ENCODE data around the gene FAM234A.
A peak's percentile ranks its signal among the peaks of the same experiment; 100 is the strongest.
"Not testable (repeated sequence)": the region's sequence is repeated elsewhere in the genome, so short reads cannot be mapped to it uniquely, and the experiment has no call there.

Gene FAM234A

GRCh38 chr16:194516-194915 is 40.1 kb upstream of the FAM234A start:
- FAIRE-seq: peak; percentile 48
- DNase-seq (ENCODE audit: insufficient read length, low spot score): no peak
- TF ChIP-seq SPI1 (IDR thresholded peaks at IDR 0.05; ENCODE audit: low read depth, low read length) (no peak), POLR2AphosphoS5 (IDR thresholded peaks at IDR 0.05; ENCODE audit: low read depth, low read length) (no peak), POLR2A (IDR thresholded peaks at IDR 0.05; ENCODE audit: low read depth, low read length) (no peak), TAF1 (IDR thresholded peaks at IDR 0.05; ENCODE audit: low read depth, low read length) (no peak), PAX5 (IDR thresholded peaks at IDR 0.05; ENCODE audit: insufficient read depth, low read length, severe bottlenecking) (no peak), POU2F2 (IDR thresholded peaks at IDR 0.05; ENCODE audit: low read depth, low read length) (no peak)

- DNase-seq (ENCODE audit: insufficient read length, low spot score): no peak
- no peak for FAIRE-seq
Observed at GRCh38 chr16:200388-200787, 34.2 kb upstream of the FAM234A start.

GRCh38 chr16:203246-203645 is 31.4 kb upstream of the FAM234A start:
- FAIRE-seq: no peak
- TF ChIP-seq PAX5 (IDR thresholded peaks at IDR 0.05; ENCODE audit: insufficient read depth, low read length, severe bottlenecking) (no peak), POU2F2 (IDR thresholded peaks at IDR 0.05; ENCODE audit: low read depth, low read length) (no peak), SPI1 (IDR thresholded peaks at IDR 0.05; ENCODE audit: low read depth, low read length) (no peak), TAF1 (IDR thresholded peaks at IDR 0.05; ENCODE audit: low read depth, low read length) (no peak), POLR2AphosphoS5 (IDR thresholded peaks at IDR 0.05; ENCODE audit: low read depth, low read length) (no peak), POLR2A (IDR thresholded peaks at IDR 0.05; ENCODE audit: low read depth, low read length) (no peak)
- DNase-seq (ENCODE audit: insufficient read length, low spot score): no peak

More at GRCh38 chr16:200388-200787, 34.2 kb upstream of the FAM234A start:
- TF ChIP-seq PAX5 (IDR thresholded peaks at IDR 0.05; ENCODE audit: insufficient read depth, low read length, severe bottlenecking) (no peak), POLR2A (IDR thresholded peaks at IDR 0.05; ENCODE audit: low read depth, low read length) (no peak), POU2F2 (IDR thresholded peaks at IDR 0.05; ENCODE audit: low read depth, low read length) (no peak), TAF1 (IDR thresholded peaks at IDR 0.05; ENCODE audit: low read depth, low read length) (no peak), POLR2AphosphoS5 (IDR thresholded peaks at IDR 0.05; ENCODE audit: low read depth, low read length) (no peak), SPI1 (IDR thresholded peaks at IDR 0.05; ENCODE audit: low read depth, low read length) (no peak)

- not testable (repeated sequence) for DNase-seq (ENCODE audit: insufficient read length, low spot score); FAIRE-seq
Observed at GRCh38 chr16:204046-204445, 30.6 kb upstream of the FAM234A start.

- not testable (repeated sequence) for FAIRE-seq; DNase-seq (ENCODE audit: insufficient read length, low spot score)
Observed at GRCh38 chr16:209359-209758, 25.3 kb upstream of the FAM234A start.

- DNase-seq (ENCODE audit: insufficient read length, low spot score); FAIRE-seq: not testable (repeated sequence)
Observed at GRCh38 chr16:211631-212180, 22.9 kb upstream of the FAM234A start.

GRCh38 chr16:212999-213398 is 21.6 kb upstream of the FAM234A start:
- no peak for TF ChIP-seq POLR2AphosphoS5 (IDR thresholded peaks at IDR 0.05; ENCODE audit: low read depth, low read length)
- no peak for DNase-seq (ENCODE audit: insufficient read length, low spot score)

GRCh38 chr16:220021-220420 is 14.6 kb upstream of the FAM234A start:
- FAIRE-seq (no peak), DNase-seq (ENCODE audit: insufficient read length, low spot score) (no peak)
- TF ChIP-seq PAX5 (IDR thresholded peaks at IDR 0.05; ENCODE audit: insufficient read depth, low read length, severe bottlenecking): no peak
- no peak for TF ChIP-seq POLR2AphosphoS5 (IDR thresholded peaks at IDR 0.05; ENCODE audit: low read depth, low read length)
- TF ChIP-seq TAF1 (IDR thresholded peaks at IDR 0.05; ENCODE audit: low read depth, low read length): no peak
- no peak for TF ChIP-seq POU2F2 (IDR thresholded peaks at IDR 0.05; ENCODE audit: low read depth, low read length)
- no peak for TF ChIP-seq POLR2A (IDR thresholded peaks at IDR 0.05; ENCODE audit: low read depth, low read length)
- TF ChIP-seq SPI1 (IDR thresholded peaks at IDR 0.05; ENCODE audit: low read depth, low read length): no peak

More at GRCh38 chr16:212999-213398, 21.6 kb upstream of the FAM234A start:
- no peak for FAIRE-seq

GRCh38 chr16:228151-228851 is 6.3 kb upstream of the FAM234A start:
- FAIRE-seq (peak; percentile 26), DNase-seq (ENCODE audit: insufficient read length, low spot score) (no peak)
- TF ChIP-seq TAF1 (IDR thresholded peaks at IDR 0.05; ENCODE audit: low read depth, low read length) (no peak), POLR2AphosphoS5 (IDR thresholded peaks at IDR 0.05; ENCODE audit: low read depth, low read length) (no peak), POLR2A (IDR thresholded peaks at IDR 0.05; ENCODE audit: low read depth, low read length) (no peak), PAX5 (IDR thresholded peaks at IDR 0.05; ENCODE audit: insufficient read depth, low read length, severe bottlenecking) (no peak), POU2F2 (IDR thresholded peaks at IDR 0.05; ENCODE audit: low read depth, low read length) (no peak), SPI1 (IDR thresholded peaks at IDR 0.05; ENCODE audit: low read depth, low read length) (no peak)

- peak; percentile 97 for TF ChIP-seq POLR2AphosphoS5 (IDR thresholded peaks at IDR 0.05; ENCODE audit: low read depth, low read length)
- peak; percentile 87; the same call in 1 of the 2 replicates for TF ChIP-seq POU2F2 (IDR thresholded peaks at IDR 0.05; ENCODE audit: low read depth, low read length)
- TF ChIP-seq POLR2A (IDR thresholded peaks at IDR 0.05; ENCODE audit: low read depth, low read length): peak; percentile 96
- TF ChIP-seq PAX5 (IDR thresholded peaks at IDR 0.05; ENCODE audit: insufficient read depth, low read length, severe bottlenecking): peak; percentile 28
- peak; percentile 82 for TF ChIP-seq TAF1 (IDR thresholded peaks at IDR 0.05; ENCODE audit: low read depth, low read length)
- TF ChIP-seq SPI1 (IDR thresholded peaks at IDR 0.05; ENCODE audit: low read depth, low read length): peak; percentile 36; the same call in 1 of the 2 replicates
- peak; percentile 96 for FAIRE-seq
- DNase-seq (ENCODE audit: insufficient read length, low spot score): peak; percentile 90
Observed at GRCh38 chr16:228852-229730, 5.5 kb upstream of the FAM234A start, which contains the start of gene LUC7L. Gene LUC7L (minus strand): TSS chr16:229449. CDS start chr16:229339, 110 bp downstream.

All from GM12891 (cell line).